Activated CD4-positive, alpha-beta T cell treated with anti-CD3 and anti-CD28 coated beads, Interleukin-2, amount 50 U/mL, for 16 hours (primary cell): Measurements from ENCODE around the gene SLC12A7.
"Not testable (repeated sequence)": the region's sequence is repeated elsewhere in the genome, so short reads cannot be mapped to it uniquely, and the experiment has no call there.

Experiments
- DNase-seq: peaks from one replicate; pipeline ENCODE4 v3.0.0-alpha.2; 2020

The SLC12A7 gene

DNA sequence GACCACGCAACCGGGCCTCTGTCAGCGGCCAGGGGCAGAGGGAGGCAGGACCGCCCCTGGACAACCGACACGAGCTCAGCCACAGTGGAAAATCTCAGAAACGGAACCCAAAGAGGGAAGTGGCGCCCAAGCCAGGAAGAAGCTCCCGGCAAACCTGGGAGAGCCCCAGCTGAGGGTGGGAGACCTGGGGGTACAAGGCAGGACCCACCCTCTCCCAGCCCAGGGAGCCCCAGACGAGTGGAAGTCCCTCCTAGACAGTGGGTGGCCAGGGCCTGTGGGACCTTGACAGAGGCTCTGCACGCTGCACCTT lies 3.0 kb downstream of the SLC12A7 start:
- no peak for DNase-seq

- no peak for DNase-seq
Measured at GRCh38 chr5:1108023-1108864, 3.6 kb downstream of the SLC12A7 start.

GRCh38 chr5:1107167-1108022 lies 4.5 kb downstream of the SLC12A7 start:
- DNase-seq, result no peak

- DNase-seq, result no peak
Measured at GRCh38 chr5:1106385-1107166, 5.3 kb downstream of the SLC12A7 start.

DNA sequence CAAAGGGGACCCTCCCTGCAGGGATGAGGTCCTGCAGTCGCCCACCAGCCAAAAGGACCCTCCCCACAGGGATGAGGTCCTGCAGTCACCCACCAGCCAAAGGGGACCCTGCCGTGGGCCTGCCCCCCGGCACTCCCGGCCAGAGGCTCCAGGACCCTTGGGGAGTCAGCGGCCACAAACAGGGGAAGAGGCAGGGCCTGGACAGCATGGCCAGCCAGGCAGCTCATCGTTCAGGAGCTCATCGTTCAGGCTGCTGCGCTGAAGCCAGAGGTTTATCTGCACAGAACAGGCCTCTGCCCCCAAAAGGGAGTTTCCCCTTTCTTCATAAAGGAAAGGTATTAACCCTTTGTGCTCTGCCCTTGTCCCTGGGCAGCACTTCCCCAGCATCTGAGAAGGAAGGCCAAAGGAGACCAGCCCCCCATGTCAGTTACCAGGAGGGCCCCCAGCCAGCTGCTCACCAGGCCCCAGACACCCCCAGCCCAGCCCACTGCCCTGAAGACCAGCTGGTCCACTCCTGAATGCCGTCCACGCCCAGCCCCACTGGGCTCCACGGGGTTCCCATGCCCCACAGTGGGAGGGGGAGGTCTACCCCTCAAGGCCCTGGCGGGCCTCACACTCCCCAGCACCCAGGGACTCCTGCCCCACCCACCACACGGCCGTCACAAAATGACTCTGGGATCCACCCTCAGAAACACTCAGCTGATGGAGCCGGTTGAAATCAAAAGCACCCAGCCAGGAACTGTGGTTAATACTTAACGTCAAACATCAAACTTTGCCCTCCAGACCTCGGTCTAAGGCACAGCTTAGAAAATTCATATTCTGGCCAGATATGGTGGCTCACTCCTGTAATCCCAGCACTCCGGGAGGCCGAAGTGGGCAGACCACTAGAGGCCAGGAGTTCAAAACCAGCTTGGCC lies 6.3 kb downstream of the SLC12A7 start:
- DNase-seq, result peak; percentile 28

GRCh38 chr5:1104327-1105006 lies 7.4 kb downstream of the SLC12A7 start:
- DNase-seq, result no peak

- no peak for DNase-seq
Measured at GRCh38 chr5:1103505-1104326, 8.1 kb downstream of the SLC12A7 start.

- DNase-seq, result no peak
Measured at GRCh38 chr5:1103093-1103492, 8.8 kb downstream of the SLC12A7 start.

DNA sequence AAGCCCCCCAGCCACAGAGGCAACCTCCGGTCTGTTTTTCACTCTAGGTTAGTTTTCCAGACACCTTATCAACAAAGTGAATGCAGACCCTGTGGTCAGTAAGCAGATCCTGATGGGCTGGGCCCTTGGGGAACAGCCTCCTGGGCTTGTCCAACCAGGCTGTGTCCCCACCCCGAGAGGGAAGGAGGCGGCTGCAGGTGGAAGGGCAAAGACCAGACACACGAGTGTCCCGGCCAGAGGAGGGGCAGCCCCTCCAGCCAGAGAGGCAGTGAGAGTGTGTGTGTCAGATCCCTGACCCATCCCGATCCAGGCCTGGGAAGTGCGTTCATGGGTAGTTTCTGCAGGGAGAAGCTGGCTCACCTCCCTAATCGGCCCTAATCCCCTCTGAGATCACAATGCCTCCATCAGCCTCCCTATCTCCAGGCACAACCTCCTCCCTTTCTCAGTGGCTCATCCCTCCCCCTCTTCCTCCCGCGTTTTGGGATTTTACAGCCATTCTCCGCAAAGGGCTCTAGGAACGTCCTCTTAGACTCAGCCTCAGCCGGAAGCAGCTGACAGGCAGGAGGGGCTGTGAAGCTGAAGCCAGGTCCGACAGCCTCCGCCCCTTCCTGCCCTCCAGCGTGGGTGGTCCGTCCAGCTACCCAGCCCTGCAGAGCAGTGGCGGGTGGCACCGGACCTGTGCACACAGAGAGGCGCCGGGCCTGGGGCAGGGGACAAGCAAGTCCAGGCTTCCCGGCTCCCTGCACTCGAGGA lies 9.7 kb downstream of the SLC12A7 start:
- DNase-seq, result no peak

GRCh38 chr5:1100664-1101574 lies 10.9 kb downstream of the SLC12A7 start:
- no peak for DNase-seq

GRCh38 chr5:1099926-1100663 lies 11.8 kb downstream of the SLC12A7 start:
- no peak for DNase-seq

DNA sequence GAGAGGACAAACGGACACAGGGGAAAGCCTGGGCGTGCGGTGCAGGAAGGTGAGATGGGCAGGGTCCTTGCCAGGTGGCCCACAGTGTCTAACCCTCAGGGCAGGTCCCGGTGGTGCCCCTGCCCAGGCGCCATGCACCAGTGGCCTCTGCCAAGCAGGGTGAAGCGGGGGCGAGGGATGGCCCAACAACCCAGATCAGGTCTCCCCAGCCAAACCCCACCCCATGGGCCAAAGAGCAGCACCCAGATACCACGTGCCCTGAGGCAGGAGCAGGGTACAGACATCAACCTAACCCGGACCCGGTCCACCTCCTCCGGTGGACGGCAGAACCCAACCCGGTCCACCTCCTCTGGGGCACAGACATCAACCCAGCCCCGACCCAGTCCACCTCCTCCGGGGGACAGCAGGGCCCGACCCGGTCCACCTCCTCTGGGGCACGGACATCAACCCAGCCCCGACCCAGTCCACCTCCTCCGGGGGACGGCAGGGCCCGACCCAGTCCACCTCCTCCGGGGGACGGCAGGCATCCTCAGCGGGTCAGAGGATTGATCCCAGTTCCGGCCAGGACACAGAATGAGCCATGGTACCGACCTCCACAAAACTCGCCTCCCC lies 12.8 kb downstream of the SLC12A7 start:
- no peak for DNase-seq

DNA sequence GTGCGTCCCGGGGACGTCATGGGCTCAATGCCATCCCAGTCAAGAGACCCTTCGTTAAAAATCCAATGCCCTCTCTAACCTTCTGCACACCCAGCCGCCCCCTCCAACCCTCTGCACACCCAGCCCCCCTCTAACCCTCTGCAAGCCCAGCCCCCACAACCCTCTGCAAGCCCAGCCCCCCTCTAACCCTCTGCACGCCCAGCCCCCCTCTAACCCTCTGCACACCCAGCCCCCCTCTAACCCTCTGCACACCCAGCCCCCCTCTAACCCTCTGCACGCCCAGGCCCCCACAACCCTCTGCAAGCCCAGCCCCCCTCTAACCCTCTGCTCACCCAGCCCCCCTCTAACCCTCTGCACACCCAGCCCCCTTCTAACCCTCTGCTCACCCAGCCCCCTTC lies 13.9 kb downstream of the SLC12A7 start:
- DNase-seq, result not testable (repeated sequence)

GRCh38 chr5:1097381-1097987 lies 14.4 kb downstream of the SLC12A7 start:
- no peak for DNase-seq

DNA sequence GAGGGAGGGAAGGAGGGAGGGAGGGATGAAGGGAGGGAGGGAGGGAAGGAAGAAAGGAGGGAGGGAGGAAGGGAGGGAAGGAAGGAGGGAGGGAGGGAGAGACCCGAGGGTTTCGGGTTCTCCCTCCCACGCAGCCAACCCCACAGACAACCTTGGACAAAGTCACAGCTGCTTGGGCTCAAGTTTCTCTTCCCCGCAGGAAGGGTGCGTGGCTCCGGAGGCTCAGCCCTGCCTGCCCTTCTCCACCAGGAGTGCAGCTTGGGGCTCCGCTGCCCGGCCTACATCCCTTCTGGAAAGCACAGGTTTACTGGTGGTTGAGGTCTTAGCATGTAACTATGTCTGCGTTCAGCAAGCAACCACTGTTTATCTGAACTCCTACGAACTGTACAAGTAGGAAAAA lies 15.0 kb downstream of the SLC12A7 start:
- DNase-seq, result no peak

- DNase-seq, result no peak
Measured at GRCh38 chr5:1095990-1096363, 15.9 kb downstream of the SLC12A7 start.

DNA sequence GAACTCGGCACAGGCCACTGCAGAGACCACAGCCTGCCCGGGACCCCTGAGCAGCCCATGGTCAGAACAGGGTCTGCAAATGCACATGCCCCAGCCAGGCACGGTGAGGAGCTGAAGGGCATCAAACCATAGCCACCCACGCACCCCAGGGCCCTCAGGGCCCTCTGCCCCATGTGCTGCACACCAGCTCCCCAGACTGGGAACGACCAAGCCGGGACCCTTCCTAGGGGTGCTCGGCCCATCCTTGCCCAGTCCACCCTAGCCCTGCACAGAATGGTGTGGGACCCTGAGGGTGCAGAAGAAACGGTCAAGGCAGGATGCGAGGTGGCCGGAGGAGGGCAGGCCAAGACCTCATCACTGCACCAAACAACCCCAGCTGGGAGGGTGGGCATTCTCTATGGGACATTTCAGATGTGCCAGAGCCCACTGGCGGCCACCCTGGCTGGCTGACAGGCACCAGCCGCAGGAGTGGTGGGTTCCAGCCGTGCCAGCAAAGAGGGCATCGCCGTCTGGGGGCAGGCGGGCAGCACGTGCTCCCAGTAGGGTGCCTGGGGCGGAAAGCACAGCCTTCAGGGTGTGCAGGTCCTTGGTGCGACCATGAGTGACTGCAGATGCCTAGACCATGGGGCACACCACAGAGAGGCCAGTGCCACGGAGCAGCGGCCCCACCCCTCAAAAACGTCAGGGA lies 16.4 kb downstream of the SLC12A7 start:
- no peak for DNase-seq
